GM12892 (cell line): ENCODE results near the gene NCCRP1.

Experiments used
- POLR2A ChIP-seq: IDR thresholded peaks from 2 replicates; pipeline ENCODE4 v1.6.1; 2011; ENCODE audit warnings: low read depth, low read length, control low read depth
- POLR2AphosphoS5 ChIP-seq: IDR thresholded peaks from 2 replicates; pipeline ENCODE4 v1.6.1; 2011; ENCODE audit warnings: low read depth, low read length, control low read depth
- TAF1 ChIP-seq: IDR thresholded peaks from 2 replicates; pipeline ENCODE4 v1.6.1; 2011; ENCODE audit warnings: low read depth, mild to moderate bottlenecking, control low read depth, low read length, borderline replicate concordance

DNA sequence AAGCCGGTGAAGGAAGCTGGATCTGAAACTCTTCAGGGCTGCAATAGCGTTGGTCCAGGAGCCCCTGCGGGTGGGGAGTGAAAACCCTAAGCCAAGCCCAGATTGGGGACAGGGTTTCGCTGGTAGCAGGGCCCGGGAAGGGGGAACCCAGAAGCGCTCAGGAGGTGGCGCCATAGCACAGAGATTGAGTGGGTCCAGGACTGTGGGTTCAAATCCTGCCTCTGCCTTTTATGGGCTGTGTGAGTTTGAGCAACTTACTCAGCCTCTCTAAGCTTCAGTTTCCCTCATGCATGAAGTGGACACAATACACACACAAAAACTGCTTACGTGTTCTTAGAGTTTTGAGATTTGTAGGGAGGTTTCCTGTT, 15.6 kb downstream of the NCCRP1 start:
- TF ChIP-seq POLR2A: no peak
- TF ChIP-seq TAF1: no peak
- TF ChIP-seq POLR2AphosphoS5: no peak
